Upper lobe of left lung (tissue), 6 donors: ENCODE data around the gene RMND5B. TPM values are rescaled to one million over a fixed set of nuclear protein-coding genes. Genes with fewer than 3 reads are reported as not detected.

ENCODE experiments used
- ATAC-seq, 2 donors: fragments of 200-7000 bp; cut with Tn5 transposase; one replicate each; pipeline ENCODE4 v1.9.1; 2022; ENCODE audit warnings: mild to moderate bottlenecking in 2 of 2, moderate library complexity in 2 of 2; ENCODE audit not compliant: low FRiP score in 2 of 2
- DNase-seq, 2 donors: peaks; one replicate each; pipeline ENCODE4 v3.0.0-alpha.2; 2019 to 2020
- H3K27ac ChIP-seq, 4 donors: fragments of 200-600 bp; sonication (generic); one replicate each; pipeline ENCODE4 v1.5.1; 2016 to 2019
- H3K27me3 ChIP-seq, 4 donors: fragments of 200-600 bp; sonication (generic); one replicate each; pipeline ENCODE4 v1.5.1; 2017 to 2019
- H3K36me3 ChIP-seq, 4 donors: fragments of 200-600 bp; sonication (generic); one replicate each; pipeline ENCODE4 v1.5.1; 2016 to 2019
- H3K4me1 ChIP-seq, 4 donors: fragments of 200-600 bp; sonication (generic); one replicate each; pipeline ENCODE4 v1.5.1; 2018 to 2019
- H3K4me3 ChIP-seq, 4 donors: fragments of 200-600 bp; sonication (generic); one replicate each; pipeline ENCODE4 v1.5.1; 2017 to 2019; ENCODE audit warnings: mild to moderate bottlenecking in 2 of 4, moderate library complexity in 1 of 4
- H3K9me3 ChIP-seq, 4 donors: fragments of 200-600 bp; sonication (generic); one replicate each; pipeline ENCODE4 v1.5.1; 2018 to 2019
- EP300 ChIP-seq, 4 donors: sonication (generic); formaldehyde crosslinking; IDR thresholded peaks; one replicate each; pipeline ENCODE4 v1.5.1; 2017; ENCODE audit warnings: antibody characterized with exemption in 4 of 4, control low read depth in 2 of 4
- POLR2A ChIP-seq, 4 donors: fragments of 450-650 bp; IDR thresholded peaks; one replicate each; pipeline ENCODE4 v1.5.1; 2016 to 2017; ENCODE audit warnings: antibody characterized with exemption in 4 of 4, mild to moderate bottlenecking in 2 of 4
- POLR2AphosphoS5 ChIP-seq, 2 donors: sonication (generic); formaldehyde crosslinking; IDR thresholded peaks; one replicate each; pipeline ENCODE4 v1.5.1; 2017; ENCODE audit warnings: antibody characterized with exemption in 2 of 2
- WGBS, 2 donors: methylation state at CpG; one replicate each; pipeline ENCODE4 v1.1.5; 2017 to 2018; 5-methylcytosine and 5-hydroxymethylcytosine counted together
- total RNA-seq, 6 donors: library from RNA; depleted of rRNA in 4 of 6; stranded (reverse); fragments of >200 nt in 4 of 6; gene quantifications; one replicate each; pipeline versions ENCODE4 v1.1.0 to v1.2.1, GENCODE V29; 2016 to 2021
- TF ChIP-seq, protein P1 (sequence below), 6 experiments: fragments of 450-650 bp in 4 of 6; fragments of 200-600 bp in 2 of 6; sonication (generic) in 2 of 6; IDR thresholded peaks; one replicate each; pipeline ENCODE4 v1.5.1; 2016 to 2019; ENCODE audit warnings: antibody characterized with exemption in 6 of 6
- donor health status: DM: no; HTN: no; CAD: no; lungs with moderate emphysema.
- donor health status: DM: no; HTN: yes; CAD: no; lungs with severe emphysema.

RMND5B gene
- total RNA-seq, 6 donors from 2014 or later: 36.2 to 70.2 (median 46.0) TPM

DNA sequence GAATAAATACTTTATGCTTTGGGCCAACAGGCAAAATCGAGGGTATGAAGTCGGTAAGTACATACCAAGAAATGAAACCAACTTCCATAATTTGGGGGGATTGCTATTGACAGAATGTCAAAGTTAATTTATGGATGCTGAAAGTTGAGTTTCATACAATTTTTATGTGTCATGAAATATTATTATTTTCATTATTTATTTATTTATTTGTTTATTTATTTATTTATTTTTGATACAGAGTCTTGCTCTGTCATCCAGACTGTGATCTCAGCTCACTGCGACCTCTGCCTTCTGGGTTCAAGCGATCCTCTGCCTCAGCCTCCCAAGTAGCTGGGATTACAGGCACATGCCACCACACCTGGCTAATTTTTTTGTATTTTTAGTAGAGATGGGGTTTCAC lies 60.8 kb downstream of the RMND5B start:
- no peak for TF ChIP-seq POLR2AphosphoS5 (IDR thresholded peaks at IDR 0.05)
- TF ChIP-seq, protein P1, sequence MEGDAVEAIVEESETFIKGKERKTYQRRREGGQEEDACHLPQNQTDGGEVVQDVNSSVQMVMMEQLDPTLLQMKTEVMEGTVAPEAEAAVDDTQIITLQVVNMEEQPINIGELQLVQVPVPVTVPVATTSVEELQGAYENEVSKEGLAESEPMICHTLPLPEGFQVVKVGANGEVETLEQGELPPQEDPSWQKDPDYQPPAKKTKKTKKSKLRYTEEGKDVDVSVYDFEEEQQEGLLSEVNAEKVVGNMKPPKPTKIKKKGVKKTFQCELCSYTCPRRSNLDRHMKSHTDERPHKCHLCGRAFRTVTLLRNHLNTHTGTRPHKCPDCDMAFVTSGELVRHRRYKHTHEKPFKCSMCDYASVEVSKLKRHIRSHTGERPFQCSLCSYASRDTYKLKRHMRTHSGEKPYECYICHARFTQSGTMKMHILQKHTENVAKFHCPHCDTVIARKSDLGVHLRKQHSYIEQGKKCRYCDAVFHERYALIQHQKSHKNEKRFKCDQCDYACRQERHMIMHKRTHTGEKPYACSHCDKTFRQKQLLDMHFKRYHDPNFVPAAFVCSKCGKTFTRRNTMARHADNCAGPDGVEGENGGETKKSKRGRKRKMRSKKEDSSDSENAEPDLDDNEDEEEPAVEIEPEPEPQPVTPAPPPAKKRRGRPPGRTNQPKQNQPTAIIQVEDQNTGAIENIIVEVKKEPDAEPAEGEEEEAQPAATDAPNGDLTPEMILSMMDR (IDR thresholded peaks at IDR 0.05): no peak
- TF ChIP-seq EP300 (IDR thresholded peaks at IDR 0.05): no peak
- no peak for TF ChIP-seq POLR2A (IDR thresholded peaks at IDR 0.05)
- H3K9me3 ChIP-seq: no peaks in the 10 kb centered on the region
- no peaks in the 10 kb centered on the region for H3K36me3 ChIP-seq
- no peak overlapping the region for H3K27ac ChIP-seq
- DNase-seq (no peak), ATAC-seq (no peak)
- 80 to 84% methylated on average over 4 of the region's 4 CpGs for WGBS, 2 donors
- no peaks in the 10 kb centered on the region for H3K27me3 ChIP-seq
- H3K4me1 ChIP-seq: no peaks in the 10 kb centered on the region
- H3K4me3 ChIP-seq: no peak overlapping the region

DNA sequence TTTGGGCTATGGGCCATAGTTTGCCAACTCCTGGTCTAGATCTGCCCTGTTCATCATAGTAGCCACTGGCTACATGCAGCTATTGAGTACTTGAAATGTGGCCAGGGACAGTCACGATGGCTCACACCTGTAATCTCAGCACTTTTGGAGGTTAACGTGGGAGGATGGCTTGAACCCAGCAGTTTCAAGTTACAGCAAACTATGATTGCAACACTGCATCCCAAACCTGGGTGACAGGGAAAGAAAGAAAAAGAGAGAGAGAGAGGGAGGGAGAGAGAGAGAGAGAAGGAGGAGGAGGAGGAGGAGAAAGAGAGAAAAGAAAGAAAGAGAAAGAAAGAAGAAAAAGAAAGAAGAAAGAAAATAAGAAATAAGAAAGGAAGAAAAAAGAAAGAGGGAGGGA lies 61.4 kb downstream of the RMND5B start:
- H3K36me3 ChIP-seq: no peaks in the 10 kb centered on the region
- H3K4me3 ChIP-seq: no peak overlapping the region
- TF ChIP-seq POLR2AphosphoS5 (IDR thresholded peaks at IDR 0.05): no peak
- no peak for TF ChIP-seq POLR2A (IDR thresholded peaks at IDR 0.05)
- TF ChIP-seq, protein P1 (IDR thresholded peaks at IDR 0.05): no peak
- TF ChIP-seq EP300 (IDR thresholded peaks at IDR 0.05): no peak
- no peaks in the 10 kb centered on the region for H3K9me3 ChIP-seq
- no peak for ATAC-seq
- no peaks in the 10 kb centered on the region for H3K27me3 ChIP-seq
- no peak overlapping the region for H3K27ac ChIP-seq
- DNase-seq: no peak
- no peaks in the 10 kb centered on the region for H3K4me1 ChIP-seq
- 30 to 49% methylated on average over 2 of the region's 2 CpGs for WGBS, 2 donors

DNA sequence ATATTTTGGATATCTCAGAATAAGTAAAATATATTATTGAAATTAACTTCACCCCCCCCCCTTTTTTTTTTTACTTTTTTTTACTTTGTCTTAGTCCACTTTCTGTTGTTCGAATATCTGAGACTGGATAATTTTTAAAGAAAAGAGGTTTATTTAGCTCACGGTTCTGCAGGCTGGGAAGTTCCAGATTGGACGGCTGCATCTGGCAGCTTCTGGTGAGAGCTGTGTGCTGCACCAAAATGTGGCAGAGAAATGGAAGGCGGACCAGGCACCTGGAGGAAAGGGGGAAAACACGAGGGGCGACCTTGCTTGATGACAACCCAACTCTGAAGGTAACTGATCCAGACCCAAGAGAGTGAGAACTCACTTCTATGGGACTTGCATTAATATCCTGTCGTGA lies 62.0 kb downstream of the RMND5B start:
- Histone ChIP-seq H3K27ac (no peak overlapping the region), H3K4me3 (no peak overlapping the region), H3K9me3 (no peaks in the 10 kb centered on the region), H3K27me3 (no peaks in the 10 kb centered on the region), H3K36me3 (no peaks in the 10 kb centered on the region), H3K4me1 (no peaks in the 10 kb centered on the region)
- ATAC-seq: no peak
- WGBS, 2 donors: 88 to 91% methylated on average over 7 of the region's 7 CpGs
- no peak for DNase-seq
- TF ChIP-seq EP300 (IDR thresholded peaks at IDR 0.05) (no peak), POLR2A (IDR thresholded peaks at IDR 0.05) (no peak), POLR2AphosphoS5 (IDR thresholded peaks at IDR 0.05) (no peak)
- TF ChIP-seq, protein P1 (IDR thresholded peaks at IDR 0.05): no peak

DNA sequence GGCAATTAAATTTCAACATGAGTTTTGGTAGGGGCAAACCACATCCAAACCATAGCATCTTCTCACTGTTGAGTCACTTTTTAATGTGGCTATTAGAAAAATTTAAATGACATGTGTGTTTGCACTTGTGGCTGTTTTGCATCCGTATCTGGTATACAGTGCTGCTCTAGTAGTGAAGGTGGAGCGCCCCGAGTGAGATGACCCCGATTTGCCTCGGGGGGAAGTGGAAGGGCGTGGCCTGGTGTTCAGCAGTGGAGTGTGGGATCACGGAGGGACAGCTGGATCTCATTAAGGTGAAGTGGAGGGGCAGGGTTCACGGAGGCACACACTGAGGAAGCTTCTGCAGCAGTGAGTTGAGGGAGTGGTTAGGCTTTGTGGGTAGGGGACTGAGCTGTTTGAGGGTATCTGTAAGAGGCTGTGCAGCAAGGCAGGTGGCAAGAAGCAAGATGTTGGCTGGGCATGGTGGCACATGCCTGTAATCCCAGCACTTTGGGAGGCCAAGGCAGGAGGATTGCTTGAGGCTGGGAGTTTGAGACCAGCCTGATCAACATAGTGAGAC lies 62.5 kb downstream of the RMND5B start:
- H3K36me3 ChIP-seq: no peaks in the 10 kb centered on the region
- H3K9me3 ChIP-seq: no peaks in the 10 kb centered on the region
- TF ChIP-seq POLR2AphosphoS5 (IDR thresholded peaks at IDR 0.05) (no peak), POLR2A (IDR thresholded peaks at IDR 0.05) (no peak), EP300 (IDR thresholded peaks at IDR 0.05) (no peak)
- TF ChIP-seq, protein P1 (IDR thresholded peaks at IDR 0.05): no peak
- 63 to 70% methylated on average over 8 of the region's 8 CpGs for WGBS, 2 donors
- no peak overlapping the region for H3K4me3 ChIP-seq
- H3K27ac ChIP-seq: no peak overlapping the region
- no peak for ATAC-seq
- H3K4me1 ChIP-seq: no peaks in the 10 kb centered on the region
- no peaks in the 10 kb centered on the region for H3K27me3 ChIP-seq
- no peak for DNase-seq

DNA sequence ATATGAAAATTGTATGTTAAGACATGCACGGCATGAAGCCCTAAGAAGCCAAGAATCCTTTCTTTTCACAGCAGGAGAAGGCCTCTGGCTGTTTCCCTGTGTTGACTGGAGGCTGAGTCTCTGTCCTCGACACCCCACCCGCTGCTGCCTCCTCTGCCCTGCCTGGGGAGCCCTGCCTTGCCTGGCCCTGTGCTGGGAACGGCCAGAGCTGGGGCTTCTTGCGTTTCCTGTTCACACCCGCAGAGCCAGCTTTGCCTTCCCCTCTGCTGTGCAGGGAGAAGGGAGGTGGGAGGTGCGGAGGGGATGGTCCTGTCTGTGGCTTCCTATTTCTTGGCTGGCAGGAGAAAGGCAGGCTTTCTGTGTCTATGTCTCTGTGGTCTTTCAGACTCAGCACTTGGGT lies 63.2 kb downstream of the RMND5B start:
- H3K36me3 ChIP-seq: no peaks in the 10 kb centered on the region
- H3K4me1 ChIP-seq: no peaks in the 10 kb centered on the region
- TF ChIP-seq POLR2AphosphoS5 (IDR thresholded peaks at IDR 0.05) (no peak), EP300 (IDR thresholded peaks at IDR 0.05) (no peak), POLR2A (IDR thresholded peaks at IDR 0.05) (no peak)
- TF ChIP-seq, protein P1 (IDR thresholded peaks at IDR 0.05): no peak
- 22 to 40% methylated on average over 7 of the region's 7 CpGs for WGBS, 2 donors
- H3K4me3 ChIP-seq: no peak overlapping the region
- H3K27ac ChIP-seq: no peak overlapping the region
- H3K27me3 ChIP-seq: no peaks in the 10 kb centered on the region
- DNase-seq (no peak), ATAC-seq (no peak)
- H3K9me3 ChIP-seq: no peaks in the 10 kb centered on the region
